ENCODE data around the gene TMEM131L.

- TF ChIP-seq CTCF (IDR thresholded peaks at IDR 0.05) (no peak), ELK1 (IDR thresholded peaks at IDR 0.05; ENCODE audit: low read depth, low read length) (no peak), FOSL2 (IDR thresholded peaks at IDR 0.05) (no peak), FOSL2 (CRISPR knock-in tag; IDR thresholded peaks at IDR 0.05) (no peak), E2F6 (IDR thresholded peaks at IDR 0.05; ENCODE audit: borderline replicate concordance, low read depth) (no peak), EP300 (IDR thresholded peaks at IDR 0.05) (no peak), KDM1A (IDR thresholded peaks at IDR 0.05; ENCODE audit: low read depth) (no peak)
These were observed 61.5 kb downstream of the TMEM131L start for GRCh38 chr4:153527690-153528089.

Data from A549 (cell line).